CD1c-positive myeloid dendritic cell (primary cell): ENCODE data around the gene TBC1D7.
"Not testable (repeated sequence)": the region's sequence is repeated elsewhere in the genome, so short reads cannot be mapped to it uniquely, and the experiment has no call there.

Experiments
- DNase-seq: peaks from one replicate; pipeline ENCODE4 v3.0.0-alpha.2; 2016; ENCODE audit errors: extremely low spot score

Gene TBC1D7

GRCh38 chr6:13355999-13356785 lies 27.9 kb upstream of the TBC1D7 start:
- peak; percentile 31 for DNase-seq

GRCh38 chr6:13355043-13355945 lies 27.0 kb upstream of the TBC1D7 start:
- no peak for DNase-seq

GRCh38 chr6:13354331-13355042 lies 26.1 kb upstream of the TBC1D7 start:
- peak; percentile 83 for DNase-seq

- DNase-seq: no peak
Measured at GRCh38 chr6:13352165-13352564, 23.8 kb upstream of the TBC1D7 start.

- DNase-seq: no peak
Measured at GRCh38 chr6:13351271-13351670, 22.9 kb upstream of the TBC1D7 start.

GRCh38 chr6:13349811-13350506 lies 21.6 kb upstream of the TBC1D7 start:
- no peak for DNase-seq

GRCh38 chr6:13348334-13349113 lies 20.2 kb upstream of the TBC1D7 start:
- no peak for DNase-seq

- no peak for DNase-seq
Measured at GRCh38 chr6:13346245-13346644, 17.9 kb upstream of the TBC1D7 start.

GRCh38 chr6:13342414-13343019 lies 14.2 kb upstream of the TBC1D7 start:
- DNase-seq: no peak

GRCh38 chr6:13339863-13340630 lies 11.7 kb upstream of the TBC1D7 start:
- DNase-seq: peak; percentile 49

- peak; percentile 53 for DNase-seq
Measured at GRCh38 chr6:13338038-13338437, 9.7 kb upstream of the TBC1D7 start.

GRCh38 chr6:13336553-13336952 lies 8.2 kb upstream of the TBC1D7 start:
- peak; percentile 72 for DNase-seq

GRCh38 chr6:13334953-13335352 lies 6.6 kb upstream of the TBC1D7 start:
- DNase-seq: no peak

GRCh38 chr6:13332349-13332706 lies 4.0 kb upstream of the TBC1D7 start:
- DNase-seq: no peak

- DNase-seq: peak; percentile 58
Measured at GRCh38 chr6:13331516-13332348, 3.4 kb upstream of the TBC1D7 start.

GRCh38 chr6:13328875-13329183 lies 492 bp upstream of the TBC1D7 start:
- no peak for DNase-seq

- no peak for DNase-seq
Measured at GRCh38 chr6:13327691-13328075, 654 bp downstream of the TBC1D7 start.

GRCh38 chr6:13326031-13326586 lies 2.2 kb downstream of the TBC1D7 start:
- not testable (repeated sequence) for DNase-seq
